ENCODE results near the gene HYDIN.
"Not testable (repeated sequence)": the region's sequence is repeated elsewhere in the genome, so short reads cannot be mapped to it uniquely, and the experiment has no call there.

The HYDIN gene

DNA sequence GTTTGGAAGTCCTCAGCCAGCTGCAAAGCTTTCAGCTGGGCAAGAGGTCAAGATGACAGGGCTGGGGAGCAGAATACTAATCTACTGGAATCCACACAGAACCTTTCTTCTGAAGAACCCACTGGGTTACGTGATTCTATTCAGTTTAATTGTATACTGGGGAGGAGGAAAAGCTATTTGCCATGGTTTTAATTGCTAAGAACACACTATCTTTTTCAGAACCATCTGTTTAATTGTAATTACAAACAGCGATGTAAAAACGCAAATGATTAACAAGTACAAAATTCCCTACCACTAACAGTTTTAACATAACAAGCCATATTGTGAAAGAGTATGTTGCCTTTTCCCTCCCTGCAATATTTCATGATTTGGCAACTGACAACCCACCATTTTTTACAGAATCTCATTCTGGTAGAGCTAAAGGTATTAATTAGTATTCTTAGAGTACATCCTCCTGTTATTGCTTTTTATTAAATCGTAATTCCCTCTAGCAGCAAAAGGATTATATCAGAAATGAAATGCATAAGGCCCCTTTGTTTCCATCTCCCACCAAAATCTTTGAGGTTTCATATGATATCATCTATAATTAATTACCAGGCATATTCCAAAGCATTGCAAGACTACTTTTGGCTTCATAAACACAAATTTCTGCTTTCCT lies 12.1 kb downstream of the HYDIN start:
- no peak for FAIRE-seq

- FAIRE-seq: no peak
Measured at GRCh38 chr16:71217506-71217905, 13.0 kb downstream of the HYDIN start.

- no peak for FAIRE-seq
Measured at GRCh38 chr16:71216714-71217113, 13.8 kb downstream of the HYDIN start.

DNA sequence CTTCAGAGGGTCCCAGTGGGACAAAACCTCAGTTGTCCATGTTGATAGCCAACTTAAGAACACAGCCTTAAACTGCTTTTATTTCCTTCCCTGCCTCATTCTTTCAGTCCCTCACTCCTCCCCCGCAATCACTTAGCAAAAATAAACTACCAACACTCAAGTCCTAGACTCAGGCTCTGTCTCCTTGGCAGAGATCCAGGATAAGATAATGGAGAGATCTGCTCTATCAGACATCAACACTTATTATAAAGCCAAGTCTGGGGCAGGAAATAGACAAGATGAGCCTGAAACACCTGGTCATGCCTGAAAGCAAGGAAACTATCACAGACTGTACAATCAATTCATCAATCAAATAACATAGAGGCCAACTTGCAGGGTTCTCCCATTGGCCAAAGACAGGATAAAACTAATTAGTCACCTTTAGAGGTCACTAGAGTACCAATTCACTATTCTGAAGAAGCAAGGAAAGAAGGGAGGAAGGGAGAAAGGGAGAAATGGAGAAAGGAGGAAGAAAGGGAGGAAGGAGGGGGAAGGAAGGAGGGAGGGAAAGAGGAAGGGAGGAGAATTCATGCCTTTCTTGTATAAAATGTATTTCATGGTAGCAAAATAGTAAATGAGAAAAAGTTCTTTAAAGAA lies 15.7 kb downstream of the HYDIN start:
- FAIRE-seq: no peak

GRCh38 chr16:71205482-71206131 lies 24.9 kb downstream of the HYDIN start:
- no peak for FAIRE-seq

GRCh38 chr16:71203631-71204030 lies 26.9 kb downstream of the HYDIN start:
- FAIRE-seq: no peak

GRCh38 chr16:71201556-71201955 lies 29.0 kb downstream of the HYDIN start:
- no peak for FAIRE-seq

DNA sequence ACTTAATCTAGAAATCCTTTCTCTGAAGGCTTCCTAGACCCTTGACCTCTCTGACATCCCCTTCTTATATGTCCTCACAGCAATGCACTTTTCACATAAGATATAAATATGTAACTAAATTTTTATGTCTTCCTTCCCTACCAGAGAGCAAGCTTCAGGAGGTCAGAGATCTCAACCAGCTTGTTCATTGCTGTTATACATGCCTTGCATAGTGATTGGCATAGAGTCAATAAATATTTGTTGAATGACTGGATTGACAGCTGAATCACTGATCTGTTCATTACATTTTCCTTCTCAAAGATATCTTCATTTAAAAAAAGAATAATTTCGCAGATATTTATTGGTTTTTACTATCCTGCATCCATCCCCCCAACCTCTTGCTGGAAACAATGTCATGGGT lies 29.5 kb downstream of the HYDIN start:
- no peak for FAIRE-seq

GRCh38 chr16:71198408-71198807 lies 32.1 kb downstream of the HYDIN start:
- no peak for FAIRE-seq

DNA sequence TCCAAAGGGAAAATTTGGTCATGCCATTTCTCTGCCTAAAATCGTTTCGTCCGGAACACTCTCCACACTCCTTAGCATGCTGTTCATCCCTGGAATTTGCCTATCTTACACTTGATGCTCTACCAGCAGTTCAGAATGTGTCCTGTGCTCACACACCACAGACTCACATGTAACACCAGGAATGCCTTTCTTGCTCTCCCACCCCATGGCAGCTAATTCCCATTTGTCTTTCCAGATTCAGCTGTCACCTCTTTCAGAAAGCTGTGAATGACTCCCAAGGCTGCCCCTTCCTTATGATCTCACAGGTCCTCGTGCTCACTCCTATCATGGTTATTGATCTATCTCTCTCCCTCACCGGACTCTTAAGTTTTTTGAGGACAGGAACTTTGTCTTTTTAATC lies 38.1 kb downstream of the HYDIN start:
- FAIRE-seq: no peak

GRCh38 chr16:71188956-71189712 lies 41.4 kb downstream of the HYDIN start:
- no peak for FAIRE-seq

DNA sequence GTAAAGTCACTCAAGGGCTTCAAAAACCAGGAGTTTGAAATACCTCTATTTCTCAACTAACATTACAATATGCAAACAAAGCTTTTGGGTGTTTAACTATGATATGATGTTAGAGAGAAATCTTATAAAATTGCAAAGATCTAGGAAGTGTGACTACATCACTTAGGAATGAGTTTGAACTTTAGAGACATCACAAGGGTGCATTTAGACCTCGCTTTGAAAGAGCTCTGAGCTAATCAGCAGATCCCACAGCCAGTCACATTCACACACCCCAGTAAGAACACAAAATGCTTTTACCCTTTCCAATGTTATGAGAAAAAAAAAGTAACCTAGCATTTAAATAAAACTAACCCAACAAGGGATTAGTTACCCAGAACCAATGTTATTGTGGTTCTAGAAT lies 45.2 kb downstream of the HYDIN start:
- no peak for FAIRE-seq

DNA sequence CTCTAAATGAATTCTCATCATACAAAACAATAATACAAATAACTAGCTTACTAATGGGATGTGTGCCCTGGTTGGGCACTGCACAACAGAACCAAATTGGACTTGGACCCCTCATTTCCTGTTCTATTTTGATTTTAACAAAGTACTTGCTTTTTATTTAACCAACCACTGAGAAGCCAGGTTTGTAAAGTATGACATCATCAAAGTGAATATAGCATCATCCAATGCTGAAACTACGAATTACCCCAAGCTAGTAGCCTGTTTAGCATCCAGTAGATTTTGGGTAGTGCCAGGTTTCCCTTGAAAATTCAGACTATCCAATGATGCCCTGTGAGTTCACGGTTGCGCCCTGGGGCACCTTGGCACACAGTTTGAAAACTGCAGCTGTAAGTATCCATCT lies 51.0 kb downstream of the HYDIN start:
- no peak for FAIRE-seq

DNA sequence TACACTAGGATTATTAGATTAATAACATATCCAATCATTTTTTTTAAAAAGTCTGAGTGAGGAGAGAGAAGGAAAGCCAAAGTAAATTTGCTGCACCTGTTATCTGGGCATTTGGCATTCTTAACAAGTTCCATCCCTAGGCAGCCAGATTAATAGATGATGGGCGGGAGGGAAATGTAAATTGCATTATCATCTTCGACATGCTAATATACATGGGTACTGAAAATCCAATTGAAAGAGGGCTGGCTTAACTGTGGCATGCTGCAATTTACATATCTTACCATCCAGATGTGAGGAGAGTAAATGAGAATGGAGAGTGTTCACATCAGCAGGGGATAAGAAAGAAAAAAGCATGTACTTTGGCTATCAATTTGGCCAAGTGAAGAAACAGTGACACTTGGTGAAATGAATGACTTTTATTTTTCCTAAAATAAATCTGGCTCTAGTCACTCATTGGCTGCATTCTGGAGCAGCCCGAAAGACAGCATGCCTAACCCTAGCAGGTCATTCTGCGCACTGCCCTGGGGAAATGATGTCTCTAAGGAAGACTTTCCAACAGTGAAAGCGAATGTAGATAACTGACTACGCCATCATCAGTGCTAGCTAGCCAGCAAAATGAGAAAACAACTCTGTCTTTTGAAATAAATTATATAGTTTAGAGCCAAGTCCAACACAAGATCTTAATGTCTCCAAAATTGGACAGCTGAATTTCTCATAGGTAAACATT lies 57.9 kb downstream of the HYDIN start:
- no peak for FAIRE-seq

DNA sequence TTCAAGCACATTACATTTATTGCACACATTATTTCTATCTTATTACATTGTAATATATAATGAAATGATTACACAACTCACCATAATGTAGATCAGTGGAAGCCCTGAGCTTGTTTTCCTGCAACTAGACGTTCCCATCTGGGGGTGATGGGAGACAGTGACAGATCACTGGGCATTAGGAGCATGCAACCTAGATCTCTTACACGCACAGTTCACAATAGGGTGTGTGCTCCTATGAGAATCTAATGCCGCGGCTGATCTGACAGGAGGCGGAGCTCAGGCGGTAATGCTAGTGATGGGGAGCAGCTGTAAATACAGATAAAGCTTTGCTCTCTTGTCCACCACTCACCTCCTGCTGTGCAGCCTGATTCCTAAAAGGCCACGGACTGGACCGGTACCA lies 69.5 kb downstream of the HYDIN start:
- FAIRE-seq: not testable (repeated sequence)

DNA sequence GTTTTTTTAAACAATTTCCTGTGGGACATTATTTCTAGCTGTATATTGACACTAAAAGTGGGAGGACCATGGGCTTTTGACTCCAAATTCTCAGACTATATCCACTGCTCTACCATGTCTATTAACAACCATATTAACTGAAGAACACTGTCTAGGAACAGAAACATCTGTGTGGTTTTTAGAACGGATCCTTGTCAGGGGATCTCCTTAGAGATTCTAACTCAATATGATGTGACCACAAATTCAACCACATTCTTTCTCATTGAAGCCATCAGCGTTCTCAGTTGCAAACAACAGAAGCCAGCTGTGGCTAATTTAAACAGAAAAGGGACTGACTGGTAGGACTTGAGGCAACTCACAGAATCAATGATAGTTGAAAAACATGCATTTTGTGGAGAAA lies 73.2 kb downstream of the HYDIN start:
- not testable (repeated sequence) for FAIRE-seq

DNA sequence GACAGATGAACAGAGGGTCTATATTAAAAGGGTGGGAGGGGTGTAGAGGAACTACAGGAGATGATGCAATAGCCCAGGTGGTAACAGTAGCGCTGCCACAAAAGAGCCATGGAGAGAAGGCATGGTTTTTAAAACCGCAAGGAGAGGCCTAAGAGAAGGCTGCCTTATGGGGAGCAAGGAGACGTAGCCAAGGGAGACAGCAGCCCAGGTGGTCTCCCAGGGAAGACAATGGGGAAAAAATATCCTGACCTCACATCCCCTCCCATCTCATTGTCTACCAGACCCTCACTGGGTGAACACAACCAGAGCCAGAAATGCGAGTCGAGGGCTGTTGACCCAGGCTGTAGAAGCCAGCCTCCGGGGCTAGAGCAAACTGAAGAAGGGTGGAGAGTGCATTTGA lies 77.2 kb downstream of the HYDIN start:
- not testable (repeated sequence) for FAIRE-seq

DNA sequence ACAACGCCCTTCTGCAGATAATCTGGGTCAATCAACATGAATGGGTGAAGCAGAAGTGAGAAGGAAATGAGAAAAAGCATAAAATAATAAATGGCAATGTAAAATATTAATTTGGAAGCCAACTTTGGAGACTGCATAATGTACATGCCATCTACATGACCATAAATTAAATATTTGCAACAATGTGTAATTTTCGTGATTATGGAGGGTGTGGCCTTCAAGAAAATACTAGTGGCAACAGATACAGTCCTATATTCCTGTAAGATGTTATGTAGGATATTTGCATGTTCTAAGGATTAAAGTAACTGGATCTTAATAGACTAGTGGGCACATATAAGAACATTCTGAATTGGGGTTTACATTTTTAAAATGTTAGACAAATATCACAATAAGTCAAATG lies 78.9 kb downstream of the HYDIN start:
- FAIRE-seq: not testable (repeated sequence)

GRCh38 chr16:71143246-71143645 lies 87.3 kb downstream of the HYDIN start:
- not testable (repeated sequence) for FAIRE-seq

DNA sequence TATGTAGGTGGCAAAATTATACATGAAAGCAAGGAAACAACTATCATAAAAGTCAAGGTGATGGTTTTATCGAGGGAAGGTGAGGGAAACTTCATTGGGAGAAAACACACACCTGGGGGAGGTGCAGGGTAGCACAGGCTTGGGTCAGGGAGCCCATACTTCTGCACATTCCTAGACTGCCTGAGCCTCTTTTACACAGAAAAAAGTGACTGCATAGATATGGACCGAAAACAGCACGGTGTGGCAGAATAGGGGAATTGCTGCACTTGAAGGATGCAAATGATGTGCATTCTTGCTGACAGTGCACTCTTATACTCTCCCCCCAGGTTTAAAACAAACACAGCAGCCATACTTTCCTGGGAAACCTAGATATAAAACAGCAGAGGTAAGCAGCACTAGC lies 120.0 kb downstream of the HYDIN start:
- FAIRE-seq: not testable (repeated sequence)

GRCh38 chr16:71109656-71110208 lies 120.8 kb downstream of the HYDIN start:
- not testable (repeated sequence) for FAIRE-seq

DNA sequence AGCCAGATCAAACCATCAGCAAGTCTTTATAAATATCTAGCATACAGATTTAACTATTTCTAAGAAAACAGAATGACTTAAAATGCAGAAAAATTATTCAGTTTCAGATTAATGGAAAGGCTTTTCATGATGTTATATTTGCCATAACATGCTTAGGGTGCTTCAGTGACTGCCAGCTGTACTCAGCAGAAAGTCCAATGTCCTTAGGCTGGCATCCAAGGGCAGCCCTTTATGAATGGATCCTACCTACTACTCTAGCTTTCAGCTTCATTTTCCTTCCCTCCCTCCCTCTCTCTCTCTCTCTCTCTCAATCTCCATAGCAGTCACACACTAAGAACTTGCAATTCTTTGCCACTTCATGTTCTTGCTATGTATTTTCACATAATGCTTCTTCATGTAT lies 124.6 kb downstream of the HYDIN start:
- not testable (repeated sequence) for FAIRE-seq

GRCh38 chr16:71083573-71083972 lies 146.9 kb downstream of the HYDIN start:
- not testable (repeated sequence) for FAIRE-seq
